ENCODE measurements around the gene TMEM184B. TPM values are rescaled to one million over a fixed set of nuclear protein-coding genes. Genes with fewer than 3 reads are reported as not detected.

TMEM184B gene
- total RNA-seq, 2 experiments from 2014 or later: 45.9 to 49.3 TPM

DNA sequence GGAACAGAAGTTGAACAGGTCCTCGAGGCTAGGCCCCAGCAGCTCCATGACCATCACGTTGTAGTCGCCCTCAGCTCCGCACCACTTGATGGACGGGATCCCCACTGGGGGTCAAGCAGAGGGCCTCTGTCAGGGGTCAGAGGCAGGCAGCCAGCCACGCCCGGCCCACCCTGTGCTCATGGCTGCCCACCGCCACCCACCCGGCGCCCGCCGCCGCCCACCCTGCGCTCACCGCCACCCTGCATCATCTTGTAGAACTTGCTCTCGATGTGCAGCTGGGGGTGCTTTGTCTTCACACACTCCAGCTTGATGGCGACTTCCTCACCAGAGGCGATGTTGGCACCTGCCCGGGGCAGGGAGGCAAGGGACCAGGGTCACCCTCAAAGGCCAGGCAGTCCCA lies 30.1 kb upstream of the TMEM184B start:
- CTCF ChIA-PET: no interaction called here
- no peak overlapping the region for H3K4me3 Mint-ChIP-seq

DNA sequence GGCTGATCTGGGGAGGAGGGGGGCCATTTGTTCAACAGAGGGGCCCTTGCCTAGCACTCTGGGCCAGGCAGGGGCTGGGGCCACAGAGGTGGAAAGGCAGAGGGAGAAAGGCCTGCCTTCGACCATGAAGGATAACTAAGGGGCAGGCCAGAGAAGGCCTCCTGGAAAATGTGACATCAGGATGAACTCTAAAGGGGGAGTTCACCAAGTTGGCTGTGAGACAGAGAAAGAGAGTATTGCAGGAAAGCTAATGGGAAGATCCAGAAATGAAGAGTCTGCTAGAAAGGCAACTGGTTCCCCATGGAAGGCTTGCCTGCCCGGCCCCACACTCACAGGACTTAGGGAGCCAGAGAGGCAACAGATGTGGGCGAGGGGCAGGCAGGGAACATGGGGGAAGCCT lies 28.1 kb upstream of the TMEM184B start:
- Mint-ChIP-seq H3K4me3 (no peak overlapping the region), H3K4me1 (peaks cover 17% of the 10 kb centered on the region), H3K27me3 (no peaks in the 10 kb centered on the region), H3K27ac (no peak overlapping the region), H3K9me3 (no peaks in the 10 kb centered on the region), H3K36me3 (ENCODE audit: low read depth) (peaks cover 52% of the 10 kb centered on the region)
- ChIA-PET POLR2A (no interaction called here), CTCF (no interaction called here)
- DNase-seq: no peak

More for the DNA sequence above, 30.1 kb upstream of the TMEM184B start:
- peaks cover 27% of the 10 kb centered on the region for H3K4me1 Mint-ChIP-seq
- H3K27me3 Mint-ChIP-seq: no peaks in the 10 kb centered on the region
- H3K36me3 Mint-ChIP-seq (ENCODE audit: low read depth): peaks cover 48% of the 10 kb centered on the region
- DNase-seq: no peak
- H3K9me3 Mint-ChIP-seq: no peaks in the 10 kb centered on the region
- no peak overlapping the region for H3K27ac Mint-ChIP-seq
- POLR2A ChIA-PET: no interaction called here

DNA sequence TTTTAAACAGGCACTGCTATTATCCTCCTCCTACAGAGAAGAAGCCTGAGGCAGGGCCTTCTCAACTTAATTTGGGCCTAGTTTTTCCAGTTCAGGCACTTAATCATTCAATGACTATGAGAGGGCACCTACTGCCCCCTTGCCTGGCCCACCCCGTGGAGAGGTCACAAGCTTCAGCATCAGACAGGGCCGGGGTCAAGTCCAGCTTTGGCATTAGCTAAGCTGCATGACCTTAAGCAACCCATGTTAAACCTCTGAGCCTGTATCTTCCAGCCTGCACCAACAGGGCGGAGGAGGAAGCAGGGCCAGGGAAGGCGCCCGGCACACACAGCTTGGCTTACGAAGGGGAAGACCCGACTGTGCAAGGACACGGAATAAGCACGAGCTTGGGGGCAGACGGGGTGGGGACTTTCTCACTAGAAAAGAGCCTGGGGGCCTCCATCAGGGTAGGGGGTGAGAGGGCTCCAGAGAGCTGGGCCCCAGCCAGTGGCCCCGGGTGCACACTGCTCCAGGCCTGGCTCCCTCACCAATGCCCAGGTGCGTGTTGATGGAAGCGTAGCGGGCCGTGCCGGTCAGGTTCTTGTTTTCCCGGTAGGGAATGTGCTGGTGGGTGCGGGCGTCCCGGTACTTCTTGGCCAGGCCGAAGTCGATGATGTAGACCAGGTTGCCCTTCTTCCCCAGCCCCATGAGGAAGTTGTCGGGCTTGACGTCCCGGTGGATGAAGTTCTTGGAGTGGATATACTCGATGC lies 27.6 kb upstream of the TMEM184B start:
- H3K27ac Mint-ChIP-seq: no peak overlapping the region
- no peak for DNase-seq
- ChIA-PET CTCF (no interaction called here), POLR2A (no interaction called here)
- no peaks in the 10 kb centered on the region for H3K27me3 Mint-ChIP-seq
- H3K9me3 Mint-ChIP-seq: no peaks in the 10 kb centered on the region
- no peak overlapping the region for H3K4me3 Mint-ChIP-seq
- H3K4me1 Mint-ChIP-seq: peaks cover 12% of the 10 kb centered on the region
- peaks cover 52% of the 10 kb centered on the region for H3K36me3 Mint-ChIP-seq (ENCODE audit: low read depth)

GRCh38 chr22:38299770-38300102 lies 26.9 kb upstream of the TMEM184B start:
- Mint-ChIP-seq H3K27me3 (no peaks in the 10 kb centered on the region), H3K4me3 (no peak overlapping the region), H3K36me3 (ENCODE audit: low read depth) (peaks cover 54% of the 10 kb centered on the region), H3K4me1 (peaks cover 8% of the 10 kb centered on the region), H3K27ac (no peak overlapping the region), H3K9me3 (no peaks in the 10 kb centered on the region)
- POLR2A ChIA-PET: no interaction called here
- no peak for DNase-seq
- CTCF ChIA-PET: no interaction called here

DNA sequence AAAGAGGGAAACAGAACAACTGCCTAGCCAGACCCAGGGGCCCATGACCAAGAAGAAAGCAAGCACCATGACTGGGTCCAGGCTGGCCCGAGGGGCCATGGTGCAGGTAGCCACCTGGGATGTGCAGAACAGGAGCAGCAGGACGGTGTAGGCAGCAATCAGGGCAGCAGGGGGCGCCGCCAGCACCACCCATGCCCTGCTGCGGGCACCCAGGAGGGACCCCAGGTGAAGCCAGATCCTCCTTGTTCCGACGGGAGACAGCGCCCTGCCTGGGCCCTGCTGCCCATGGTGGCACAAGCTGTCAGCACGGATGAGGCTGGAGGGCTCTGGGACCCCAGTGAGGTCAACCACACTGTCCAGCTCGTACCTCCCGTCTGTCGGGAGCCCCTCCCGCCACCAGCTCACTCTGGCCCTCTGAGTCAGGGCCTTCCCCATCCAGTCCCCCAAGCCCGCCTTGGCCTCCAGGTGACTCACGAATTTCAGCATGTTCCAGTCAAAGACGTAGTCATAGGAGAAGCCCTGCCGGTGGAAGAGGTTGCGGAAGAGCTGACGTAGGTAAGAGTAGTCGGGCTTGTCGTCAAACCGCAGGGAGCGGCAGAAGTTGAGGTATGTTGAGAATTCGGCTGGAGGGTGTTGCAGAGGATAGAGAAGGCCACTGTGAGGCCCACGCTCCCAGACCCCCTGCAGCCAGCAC lies 25.6 kb upstream of the TMEM184B start:
- ChIA-PET CTCF (interaction anchor here (0.8 kb wide), 1 partner anchor 273 kb away, joined by 3 read pairs; no protein-coding TSS in a partner anchor), POLR2A (interaction anchor here (0.8 kb wide), 1 partner anchor 31 kb away, joined by 3 read pairs; no protein-coding TSS in a partner anchor)
- Mint-ChIP-seq H3K9me3 (no peaks in the 10 kb centered on the region), H3K36me3 (ENCODE audit: low read depth) (peaks cover 49% of the 10 kb centered on the region), H3K27me3 (no peaks in the 10 kb centered on the region), H3K4me1 (no peaks in the 10 kb centered on the region), H3K4me3 (no peak overlapping the region), H3K27ac (no peak overlapping the region)
- DNase-seq: peak; percentile 42

DNA sequence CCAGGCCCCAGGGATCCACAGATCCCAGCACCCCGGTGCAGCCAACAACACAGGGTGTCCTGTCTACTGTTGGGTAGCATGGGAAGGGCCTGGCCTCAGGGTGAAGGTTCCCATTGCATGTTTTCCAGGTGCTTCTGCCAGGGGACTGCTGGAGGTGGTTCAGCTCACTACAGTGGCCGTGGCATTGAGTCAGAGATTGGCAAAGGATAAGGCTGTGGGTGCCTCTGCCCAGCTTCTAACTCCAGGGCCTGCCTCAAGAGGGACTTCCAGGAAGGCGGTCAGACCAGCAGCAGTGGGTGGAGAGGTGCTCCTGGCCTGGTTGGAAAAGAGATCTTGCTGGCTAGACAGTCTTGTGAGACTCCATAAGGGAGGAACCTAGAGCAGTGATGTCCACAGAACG lies 23.6 kb upstream of the TMEM184B start:
- H3K27ac Mint-ChIP-seq: no peak overlapping the region
- ChIA-PET POLR2A (interaction anchor here (0.6 to 1.3 kb wide), 3 partner anchors 12 to 182 kb away, joined by 3 to 5 read pairs (median 3); no protein-coding TSS in a partner anchor), CTCF (interaction anchor here (0.5 to 2.4 kb wide), 2 partner anchors 10 to 479 kb away, joined by 3 to 6 read pairs; no protein-coding TSS in a partner anchor)
- no peaks in the 10 kb centered on the region for H3K9me3 Mint-ChIP-seq
- H3K27me3 Mint-ChIP-seq: no peaks in the 10 kb centered on the region
- H3K36me3 Mint-ChIP-seq (ENCODE audit: low read depth): peaks cover 41% of the 10 kb centered on the region
- no peak for DNase-seq
- H3K4me3 Mint-ChIP-seq: no peak overlapping the region
- H3K4me1 Mint-ChIP-seq: no peaks in the 10 kb centered on the region

- Mint-ChIP-seq H3K9me3 (no peaks in the 10 kb centered on the region), H3K27ac (no peak overlapping the region), H3K4me1 (no peaks in the 10 kb centered on the region), H3K27me3 (no peaks in the 10 kb centered on the region), H3K4me3 (no peak overlapping the region), H3K36me3 (ENCODE audit: low read depth) (peaks cover 38% of the 10 kb centered on the region)
- CTCF ChIA-PET: interaction anchor here (0.5 to 2.4 kb wide), 2 partner anchors 10 to 478 kb away, joined by 3 to 6 read pairs; no protein-coding TSS in a partner anchor
- DNase-seq: no peak
- POLR2A ChIA-PET: interaction anchor here (0.6 to 1.3 kb wide), 3 partner anchors 11 to 183 kb away, joined by 3 to 5 read pairs (median 3); no protein-coding TSS in a partner anchor
Measured at GRCh38 chr22:38295863-38296262, 23.1 kb upstream of the TMEM184B start.

DNA sequence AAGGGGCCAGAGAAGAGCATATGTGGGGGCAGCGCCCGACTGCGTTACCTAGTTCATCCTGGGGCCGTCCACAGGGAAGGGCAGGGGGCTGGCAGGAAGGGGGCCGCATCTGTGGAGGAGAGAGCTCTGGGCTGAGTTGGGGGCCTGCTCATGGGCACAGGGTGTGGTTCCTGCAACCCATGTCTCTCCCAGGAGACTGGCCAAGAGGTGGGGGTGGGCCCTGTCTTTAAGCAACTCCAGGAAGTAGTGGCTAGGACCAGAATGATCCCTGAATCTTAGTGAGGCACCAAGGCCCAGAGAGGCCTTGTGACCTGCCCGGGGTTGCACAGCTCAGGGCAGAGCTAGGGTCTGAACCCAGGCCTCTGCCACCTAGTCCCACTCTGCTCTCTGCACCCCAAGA lies 22.5 kb upstream of the TMEM184B start:
- DNase-seq: no peak
- CTCF ChIA-PET: interaction anchor here (2.4 kb wide), 1 partner anchor 11 kb away, joined by 6 read pairs; no protein-coding TSS in a partner anchor
- no peaks in the 10 kb centered on the region for H3K4me1 Mint-ChIP-seq
- no peaks in the 10 kb centered on the region for H3K9me3 Mint-ChIP-seq
- H3K4me3 Mint-ChIP-seq: no peak overlapping the region
- H3K36me3 Mint-ChIP-seq (ENCODE audit: low read depth): peaks cover 35% of the 10 kb centered on the region
- no peak overlapping the region for H3K27ac Mint-ChIP-seq
- POLR2A ChIA-PET: interaction anchor here (1.3 kb wide), 1 partner anchor 11 kb away, joined by 3 read pairs; no protein-coding TSS in a partner anchor
- H3K27me3 Mint-ChIP-seq: no peaks in the 10 kb centered on the region

- ChIA-PET CTCF (no interaction called here), POLR2A (no interaction called here)
- Mint-ChIP-seq H3K4me3 (no peak overlapping the region), H3K27ac (no peak overlapping the region), H3K27me3 (no peaks in the 10 kb centered on the region), H3K36me3 (ENCODE audit: low read depth) (peaks cover 27% of the 10 kb centered on the region), H3K9me3 (no peaks in the 10 kb centered on the region), H3K4me1 (no peaks in the 10 kb centered on the region)
- no peak for DNase-seq
Measured at GRCh38 chr22:38294193-38294592, 21.4 kb upstream of the TMEM184B start.

GRCh38 chr22:38292694-38293093 lies 19.9 kb upstream of the TMEM184B start:
- Mint-ChIP-seq H3K4me1 (no peaks in the 10 kb centered on the region), H3K4me3 (no peak overlapping the region), H3K36me3 (ENCODE audit: low read depth) (peaks cover 18% of the 10 kb centered on the region), H3K9me3 (no peaks in the 10 kb centered on the region), H3K27ac (no peak overlapping the region), H3K27me3 (no peaks in the 10 kb centered on the region)
- ChIA-PET POLR2A (interaction anchor here (1.4 kb wide), 1 partner anchor 13 kb away, joined by 5 read pairs; no protein-coding TSS in a partner anchor), CTCF (no interaction called here)
- DNase-seq: no peak

GRCh38 chr22:38291201-38291777 lies 18.5 kb upstream of the TMEM184B start:
- CTCF ChIA-PET: no interaction called here
- POLR2A ChIA-PET: no interaction called here
- H3K9me3 Mint-ChIP-seq: no peaks in the 10 kb centered on the region
- H3K27ac Mint-ChIP-seq: no peak overlapping the region
- H3K36me3 Mint-ChIP-seq (ENCODE audit: low read depth): peaks cover 11% of the 10 kb centered on the region
- H3K27me3 Mint-ChIP-seq: no peaks in the 10 kb centered on the region
- no peak overlapping the region for H3K4me3 Mint-ChIP-seq
- DNase-seq: no peak
- no peaks in the 10 kb centered on the region for H3K4me1 Mint-ChIP-seq

- Mint-ChIP-seq H3K9me3 (no peaks in the 10 kb centered on the region), H3K4me3 (no peak overlapping the region), H3K36me3 (ENCODE audit: low read depth) (peaks cover 11% of the 10 kb centered on the region), H3K27ac (no peak overlapping the region), H3K4me1 (no peaks in the 10 kb centered on the region), H3K27me3 (no peaks in the 10 kb centered on the region)
- DNase-seq: no peak
- CTCF ChIA-PET: no interaction called here
- POLR2A ChIA-PET: no interaction called here
Measured at GRCh38 chr22:38290347-38290746, 17.5 kb upstream of the TMEM184B start.

DNA sequence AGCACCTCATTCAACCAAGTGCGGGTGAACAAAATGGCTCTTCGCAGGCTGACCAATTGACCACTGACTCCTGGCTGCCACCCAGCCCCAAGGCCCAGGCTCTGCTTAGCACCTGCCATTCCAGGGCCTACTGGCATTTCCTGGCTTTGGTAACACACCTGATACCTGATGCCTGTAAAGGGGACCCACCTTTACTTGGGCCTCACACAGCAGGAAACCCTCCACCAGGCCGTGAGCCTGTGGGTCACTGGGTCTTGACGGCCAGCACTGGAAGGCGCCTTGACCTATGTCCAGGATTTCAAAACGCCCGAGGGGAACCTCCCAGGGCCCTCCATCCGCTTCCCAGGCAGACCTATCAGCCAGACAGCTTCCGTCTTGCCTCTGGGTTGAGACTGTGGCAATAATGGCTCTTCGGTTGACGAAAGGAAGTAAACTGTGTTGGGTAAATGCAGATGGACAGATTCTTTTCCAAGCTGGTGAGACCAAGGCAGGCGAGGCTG lies 16.8 kb upstream of the TMEM184B start:
- ChIA-PET CTCF (interaction anchor here (1.1 kb wide), 1 partner anchor 153 kb away, joined by 3 read pairs; no protein-coding TSS in a partner anchor), POLR2A (interaction anchor here (0.8 kb wide), 1 partner anchor 16 kb away, joined by 3 read pairs; no protein-coding TSS in a partner anchor)
- no peak for DNase-seq
- Mint-ChIP-seq H3K27me3 (no peaks in the 10 kb centered on the region), H3K4me3 (no peak overlapping the region), H3K36me3 (ENCODE audit: low read depth) (peaks cover 9% of the 10 kb centered on the region), H3K9me3 (no peaks in the 10 kb centered on the region), H3K27ac (no peak overlapping the region), H3K4me1 (no peaks in the 10 kb centered on the region)
